ENCODE results near the gene VPS39. TPM values are rescaled to one million over a fixed set of nuclear protein-coding genes. Genes with fewer than 3 reads are reported as not detected.

Gene VPS39
- total and polyA plus RNA-seq, 2 of the 8 experiments (the other 6 are each of a cell fraction or from before 2014, with no cell fraction given) = 34.4 to 36.6 TPM

DNA sequence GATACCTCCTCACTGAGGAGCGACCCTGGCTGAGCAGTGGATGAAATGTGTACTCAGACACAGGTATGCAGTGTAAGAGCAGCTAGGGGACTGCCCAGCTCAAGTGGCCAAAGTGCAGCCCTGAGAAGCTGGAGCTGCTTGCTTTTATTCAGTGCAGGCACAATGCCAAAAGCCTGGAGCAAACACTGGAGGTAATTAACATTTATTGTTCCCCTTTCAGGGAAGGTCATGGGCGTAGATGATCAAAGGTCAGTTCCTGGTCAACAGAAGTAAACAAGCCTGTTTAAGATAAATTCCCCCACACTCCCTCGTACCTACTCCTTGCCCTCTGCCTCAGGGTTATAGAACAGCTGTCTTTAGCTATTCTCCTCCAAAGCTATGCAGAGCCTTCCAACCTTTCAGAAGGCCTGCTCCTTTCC, 69.1 kb downstream of the VPS39 start (continued):
- no peak for TF ChIP-seq ZNF274 (IDR thresholded peaks at IDR 0.05; ENCODE audit: borderline replicate concordance, extremely low read depth, low read length)
- no peak for TF ChIP-seq POU5F1 (IDR thresholded peaks at IDR 0.05; ENCODE audit: low read depth, low read length)
- no peak for TF ChIP-seq RFX5 (IDR thresholded peaks at IDR 0.05; ENCODE audit: borderline replicate concordance, low read depth, low read length)
- TF ChIP-seq, protein P1, sequence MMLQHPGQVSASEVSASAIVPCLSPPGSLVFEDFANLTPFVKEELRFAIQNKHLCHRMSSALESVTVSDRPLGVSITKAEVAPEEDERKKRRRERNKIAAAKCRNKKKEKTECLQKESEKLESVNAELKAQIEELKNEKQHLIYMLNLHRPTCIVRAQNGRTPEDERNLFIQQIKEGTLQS (IDR thresholded peaks at IDR 0.05; ENCODE audit: insufficient read depth, low read depth, low read length) = no peak
- TF ChIP-seq MAFK (IDR thresholded peaks at IDR 0.05; ENCODE audit: low read depth, low read length) = no peak
- TF ChIP-seq BCL11A (IDR thresholded peaks at IDR 0.05; ENCODE audit: low read depth in 2 of 2, low read length in 2 of 2) = no peak
- no peak for TF ChIP-seq EP300 (IDR thresholded peaks at IDR 0.05; ENCODE audit: borderline replicate concordance in 1 of 2, low read depth in 2 of 2, low read length in 2 of 2)
